Stimulated activated effector memory CD8-positive, alpha-beta T cell treated with anti-CD3 and anti-CD28 coated beads, Interleukin-12 subunit alpha, Interleukin-12 subunit beta, amount 100 ng/mL, for 72 hours (primary cell): ENCODE measurements around the gene TIMM29.

ENCODE experiments used
- ATAC-seq: fragments of 150-1000 bp; cut with Tn5 transposase; 2 replicates; pipeline ENCODE4 v1.10.0; 2021
- DNase-seq, 2 donors: peaks; one replicate each; pipeline ENCODE4 v3.0.0; 2021 to 2022; ENCODE audit warnings: low spot score in 2 of 2
- H3K27ac Mint-ChIP-seq: one replicate; pipeline ENCODE4 v1.8.0; 2022; ENCODE audit warnings: mild to moderate bottlenecking, mixed read lengths
- H3K36me3 Mint-ChIP-seq: one replicate; pipeline ENCODE4 v1.8.0; 2022; ENCODE audit warnings: mild to moderate bottlenecking, mixed read lengths
- H3K4me1 Mint-ChIP-seq: one replicate; pipeline ENCODE4 v1.8.0; 2022; ENCODE audit warnings: mixed read lengths
- H3K4me3 Mint-ChIP-seq: one replicate; pipeline ENCODE4 v1.8.0; 2022; ENCODE audit warnings: mild to moderate bottlenecking, mixed read lengths
- H3K9me3 Mint-ChIP-seq: one replicate; pipeline ENCODE4 v1.8.0; 2022; ENCODE audit warnings: mixed read lengths

Gene TIMM29

GRCh38 chr19:10928563-10929401, at the start of gene TIMM29, which contains the start of gene YIPF2:
TSS of gene TIMM29 (plus strand) at chr19:10928811. CDS start at chr19:10928823, 12 bp downstream.
TSS of gene YIPF2 (minus strand) at chr19:10928639. CDS start at chr19:10928410, 229 bp downstream.
- Mint-ChIP-seq H3K4me3 (peak within 1 kb of the TSS; percentile 83), H3K36me3 (peaks cover 87% of the 10 kb centered on the region)
- peak; percentile 92 for ATAC-seq

GRCh38 chr19:10881403-10882107, 47.1 kb upstream of the TIMM29 start:
- DNase-seq: no peak
- peaks cover 8% of the 10 kb centered on the region for H3K36me3 Mint-ChIP-seq
- peaks cover 24% of the 10 kb centered on the region for H3K4me1 Mint-ChIP-seq
- no peak for ATAC-seq
- no peak overlapping the region for H3K4me3 Mint-ChIP-seq
- no peak overlapping the region for H3K27ac Mint-ChIP-seq
- no peaks in the 10 kb centered on the region for H3K9me3 Mint-ChIP-seq

More at GRCh38 chr19:10928563-10929401, at the start of gene TIMM29, which contains the start of gene YIPF2:
- peaks cover 36% of the 10 kb centered on the region for H3K4me1 Mint-ChIP-seq
- peak within 1 kb of the TSS; percentile 92 for H3K27ac Mint-ChIP-seq
- peak; percentile 84 to 97 for DNase-seq
- H3K9me3 Mint-ChIP-seq: no peaks in the 10 kb centered on the region

GRCh38 chr19:10882108-10882457, 46.5 kb upstream of the TIMM29 start:
- ATAC-seq (no peak), DNase-seq (no peak)
- Mint-ChIP-seq H3K4me3 (no peak overlapping the region), H3K36me3 (peaks cover 8% of the 10 kb centered on the region), H3K4me1 (peaks cover 22% of the 10 kb centered on the region), H3K27ac (no peak overlapping the region), H3K9me3 (no peaks in the 10 kb centered on the region)

GRCh38 chr19:10884274-10884673, 44.3 kb upstream of the TIMM29 start:
- DNase-seq: no peak
- peaks cover 8% of the 10 kb centered on the region for H3K36me3 Mint-ChIP-seq
- no peak for ATAC-seq
- H3K4me1 Mint-ChIP-seq: peaks cover 17% of the 10 kb centered on the region
- no peaks in the 10 kb centered on the region for H3K9me3 Mint-ChIP-seq
- H3K4me3 Mint-ChIP-seq: no peak overlapping the region
- H3K27ac Mint-ChIP-seq: no peak overlapping the region

GRCh38 chr19:10885201-10886169, 43.1 kb upstream of the TIMM29 start:
- H3K9me3 Mint-ChIP-seq: no peaks in the 10 kb centered on the region
- peaks cover 8% of the 10 kb centered on the region for H3K36me3 Mint-ChIP-seq
- DNase-seq: no peak
- peak overlapping the region; percentile 10 for H3K27ac Mint-ChIP-seq
- no peak for ATAC-seq
- no peak overlapping the region for H3K4me3 Mint-ChIP-seq
- H3K4me1 Mint-ChIP-seq: peaks cover 14% of the 10 kb centered on the region

- peaks cover 2% of the 10 kb centered on the region for H3K36me3 Mint-ChIP-seq
- no peak overlapping the region for H3K4me3 Mint-ChIP-seq
- H3K27ac Mint-ChIP-seq: peak overlapping the region; percentile 40
- DNase-seq (no peak), ATAC-seq (no peak)
- H3K4me1 Mint-ChIP-seq: peaks cover 14% of the 10 kb centered on the region
- no peaks in the 10 kb centered on the region for H3K9me3 Mint-ChIP-seq
Measured at GRCh38 chr19:10887616-10888367, 40.8 kb upstream of the TIMM29 start.

- DNase-seq: no peak
- no peaks in the 10 kb centered on the region for H3K36me3 Mint-ChIP-seq
- peak overlapping the region; percentile 40 for H3K27ac Mint-ChIP-seq
- no peak for ATAC-seq
- no peaks in the 10 kb centered on the region for H3K9me3 Mint-ChIP-seq
- no peak overlapping the region for H3K4me3 Mint-ChIP-seq
- H3K4me1 Mint-ChIP-seq: peaks cover 14% of the 10 kb centered on the region
Measured at GRCh38 chr19:10888421-10888866, 40.2 kb upstream of the TIMM29 start.

GRCh38 chr19:10889880-10890279, 38.7 kb upstream of the TIMM29 start:
- no peaks in the 10 kb centered on the region for H3K9me3 Mint-ChIP-seq
- no peak overlapping the region for H3K27ac Mint-ChIP-seq
- no peaks in the 10 kb centered on the region for H3K36me3 Mint-ChIP-seq
- DNase-seq (no peak), ATAC-seq (no peak)
- H3K4me3 Mint-ChIP-seq: no peak overlapping the region
- peaks cover 14% of the 10 kb centered on the region for H3K4me1 Mint-ChIP-seq

GRCh38 chr19:10891405-10892086, 37.1 kb upstream of the TIMM29 start:
- Mint-ChIP-seq H3K4me3 (no peak overlapping the region), H3K27ac (no peak overlapping the region), H3K4me1 (peaks cover 25% of the 10 kb centered on the region), H3K36me3 (no peaks in the 10 kb centered on the region), H3K9me3 (no peaks in the 10 kb centered on the region)
- ATAC-seq (no peak), DNase-seq (no peak)

- no peak for ATAC-seq
- peaks cover 28% of the 10 kb centered on the region for H3K4me1 Mint-ChIP-seq
- DNase-seq: no peak
- H3K36me3 Mint-ChIP-seq: no peaks in the 10 kb centered on the region
- no peak overlapping the region for H3K4me3 Mint-ChIP-seq
- H3K27ac Mint-ChIP-seq: no peak overlapping the region
- no peaks in the 10 kb centered on the region for H3K9me3 Mint-ChIP-seq
Measured at GRCh38 chr19:10892256-10892655, 36.4 kb upstream of the TIMM29 start.

- no peak overlapping the region for H3K4me3 Mint-ChIP-seq
- DNase-seq (no peak), ATAC-seq (no peak)
- H3K36me3 Mint-ChIP-seq: no peaks in the 10 kb centered on the region
- H3K27ac Mint-ChIP-seq: no peak overlapping the region
- peaks cover 18% of the 10 kb centered on the region for H3K4me1 Mint-ChIP-seq
- H3K9me3 Mint-ChIP-seq: no peaks in the 10 kb centered on the region
Measured at GRCh38 chr19:10894911-10895213, 33.7 kb upstream of the TIMM29 start.

- Mint-ChIP-seq H3K4me1 (peaks cover 18% of the 10 kb centered on the region), H3K27ac (no peak overlapping the region), H3K9me3 (no peaks in the 10 kb centered on the region), H3K36me3 (no peaks in the 10 kb centered on the region), H3K4me3 (no peak overlapping the region)
- DNase-seq (no peak), ATAC-seq (no peak)
Measured at GRCh38 chr19:10895363-10895762, 33.2 kb upstream of the TIMM29 start.

GRCh38 chr19:10895920-10896319, 32.7 kb upstream of the TIMM29 start:
- Mint-ChIP-seq H3K4me3 (no peak overlapping the region), H3K4me1 (peaks cover 18% of the 10 kb centered on the region), H3K27ac (no peak overlapping the region), H3K9me3 (no peaks in the 10 kb centered on the region), H3K36me3 (no peaks in the 10 kb centered on the region)
- DNase-seq: no peak
- no peak for ATAC-seq
